ENCODE results near the gene CDH5. TPM values are rescaled to one million over a fixed set of nuclear protein-coding genes. Genes with fewer than 3 reads are reported as not detected.

CDH5 gene
- total and polyA plus RNA-seq, 2 of the 4 experiments (the other 2 are of a cell fraction) = not detected

DNA sequence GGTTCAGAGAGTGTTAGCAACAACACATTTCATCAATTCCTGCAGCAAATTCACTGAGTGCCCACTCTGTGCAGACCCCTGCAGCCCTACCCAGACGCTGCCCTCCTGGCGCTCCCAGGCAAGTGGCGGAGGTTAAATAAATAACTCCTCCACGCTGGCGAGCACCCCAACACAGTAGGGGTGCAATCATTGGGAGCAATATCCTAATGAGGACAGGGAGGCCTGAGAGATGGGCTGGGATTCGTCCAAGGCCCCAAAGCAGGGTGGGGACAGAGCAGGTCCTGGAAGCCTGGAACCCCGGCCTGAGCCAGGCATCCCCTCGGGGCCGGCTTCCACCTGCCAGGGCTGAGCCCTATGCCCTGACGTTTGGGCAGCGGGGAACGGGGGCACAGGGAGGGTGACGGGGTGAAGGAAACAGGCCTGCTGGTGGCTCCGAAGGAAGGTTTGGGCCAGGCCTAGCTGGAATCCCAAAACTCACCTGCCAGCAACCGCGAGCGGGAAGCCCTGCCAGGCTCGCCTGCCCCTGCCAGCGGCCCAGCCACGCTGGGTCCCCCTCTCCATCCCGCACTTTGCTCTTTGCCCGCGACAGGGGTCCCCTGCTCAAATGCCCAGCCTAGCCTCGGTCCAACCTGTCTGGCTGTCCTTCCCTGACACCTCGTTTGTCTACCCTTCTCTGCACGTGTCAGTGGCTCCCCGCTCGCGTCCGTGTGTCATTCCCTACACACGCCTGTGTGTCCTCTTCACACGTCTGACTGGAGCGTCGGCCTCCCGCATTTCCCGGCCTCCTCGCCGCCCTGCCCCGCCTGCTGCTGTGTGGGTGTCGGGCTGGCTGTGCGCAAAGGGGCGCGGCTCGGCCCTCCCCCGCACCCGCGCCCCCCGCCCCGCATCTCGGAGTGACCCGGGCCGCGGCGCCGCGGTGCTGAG lies 59.9 kb downstream of the CDH5 start:
- POLR2A ChIA-PET (ENCODE audit: unreplicated experiment) = no interaction called here
- CTCF ChIA-PET = no interaction called here
- WGBS, 2 experiments (ENCODE audit: extremely low coverage in 2 of 2, insufficient read length in 1 of 2) = 10% methylated on average over 37 of the region's 56 CpGs; no CpG with 5 or more reads in 1 of the 2 experiments

More for the DNA sequence above, 59.9 kb downstream of the CDH5 start:
- H3K4me2 ChIP-seq (ENCODE audit: low read depth, low read length) = peak overlapping the region; percentile 68
- no peak overlapping the region for H3K14ac ChIP-seq (replicated peaks; ENCODE audit: low read depth, low read length)
- H3K9me3 ChIP-seq (ENCODE audit: control insufficient read depth, insufficient read depth, low read length) = no peaks in the 10 kb centered on the region
- H3K4me3 ChIP-seq (ENCODE audit: insufficient read depth, low read depth, low read length) = peak overlapping the region; percentile 18
- no peak overlapping the region for H2BK15ac ChIP-seq (ENCODE audit: low read depth, low read length)
- H4K91ac ChIP-seq (ENCODE audit: insufficient read depth, low read depth, low read length) = no peak overlapping the region
- H3K4ac ChIP-seq (ENCODE audit: low read depth, low read length) = no peak overlapping the region
- H2BK120ac ChIP-seq (ENCODE audit: low read depth, low read length) = no peak overlapping the region
- H3K79me1 ChIP-seq (ENCODE audit: low read depth in 1 of 2, low read length in 2 of 2) = no peaks in the 10 kb centered on the region
- peaks cover 75% of the 10 kb centered on the region for H3K27me3 ChIP-seq (ENCODE audit: control insufficient read depth, insufficient read depth, low read length)
- H4K5ac ChIP-seq (ENCODE audit: low read depth, low read length) = no peak overlapping the region
- peak overlapping the region; percentile 84 for H2AFZ ChIP-seq (replicated peaks; ENCODE audit: low read length, poor library complexity)
- peak; percentile 50 for ATAC-seq (ENCODE audit: low read depth)
- no peaks in the 10 kb centered on the region for H3K36me3 ChIP-seq (ENCODE audit: control insufficient read depth, insufficient read depth, low read length)
- no TSS peak for BruUV-seq (replicated peaks)
- DNase-seq = no peak
- H3K56ac ChIP-seq (ENCODE audit: extremely low read depth, insufficient read depth, low read length) = no peak overlapping the region
- no peak overlapping the region; the same call in 1 of the 2 replicates for H3K9ac ChIP-seq (ENCODE audit: low read depth, low read length)
- no peak overlapping the region for H2BK20ac ChIP-seq (ENCODE audit: low read depth, low read length)
- intact Hi-C loops (cut with micrococcal nuclease) (no loop called here), dilution Hi-C loops (cut with HindIII; ENCODE audit: low sequenced_read_pairs, unreplicated experiment) (no loop called here), in situ Hi-C loops (cut with MboI; ENCODE audit: low sequenced_read_pairs) (no loop called here)
- H4K20me1 ChIP-seq (ENCODE audit: insufficient read depth, low read length) = no peaks in the 10 kb centered on the region
- TF ChIP-seq BHLHE40 (IDR thresholded peaks at IDR 0.05; ENCODE audit: low read depth, low read length) = peak; percentile 85
- no peak for TF ChIP-seq MXI1 (IDR thresholded peaks at IDR 0.05; ENCODE audit: borderline replicate concordance, low read depth, low read length)
- peak overlapping the region; percentile 42; the same call in 1 of the 2 replicates for H3K23ac ChIP-seq (ENCODE audit: low read depth, low read length)
- H2AK5ac ChIP-seq (ENCODE audit: low read depth, low read length) = no peak overlapping the region; the same call in 1 of the 2 replicates
- H3K18ac ChIP-seq (ENCODE audit: low read depth, low read length) = no peak overlapping the region
- H3K4me1 ChIP-seq (ENCODE audit: control insufficient read depth, insufficient read depth, low read length) = peaks cover 5% of the 10 kb centered on the region
- no peak overlapping the region for H2BK5ac ChIP-seq (ENCODE audit: low read depth, low read length, poor library complexity, severe bottlenecking)
- no peaks in the 10 kb centered on the region for H3K9me1 ChIP-seq (ENCODE audit: insufficient read depth, low read length)
- H4K8ac ChIP-seq (ENCODE audit: low read depth in 2 of 2, low read length in 2 of 2) = no peak overlapping the region
- H2AK9ac ChIP-seq (replicated peaks; ENCODE audit: low read depth, low read length, poor library complexity) = peak overlapping the region; percentile 70
- H3K27ac ChIP-seq (ENCODE audit: insufficient read depth, low read length) = no peak overlapping the region

All from IMR-90 (cell line).